Body of pancreas (tissue), 4 donors: ENCODE measurements around the gene CPD.

Experiments
- CTCF ChIP-seq, 7 experiments: fragments of 450-650 bp in 4 of 7; fragments of 200-600 bp in 3 of 7; sonication (generic) in 3 of 7; IDR thresholded peaks; one replicate each; pipeline ENCODE4 v1.5.1; 2016 to 2019; ENCODE audit warnings: antibody characterized with exemption in 7 of 7
- POLR2A ChIP-seq, 3 donors: fragments of 450-650 bp; IDR thresholded peaks; one replicate each; pipeline ENCODE4 v1.6.1; 2016; ENCODE audit warnings: antibody characterized with exemption in 3 of 3, mild to moderate bottlenecking in 2 of 3

GRCh38 chr17:30482555-30482954, 103.8 kb downstream of the CPD start:
- TF ChIP-seq CTCF (IDR thresholded peaks at IDR 0.05) (no peak), POLR2A (IDR thresholded peaks at IDR 0.05) (no peak)
